Ureter (tissue), 1 donor: Measurements from ENCODE around the gene NT5C3B. TPM values are rescaled to one million over a fixed set of nuclear protein-coding genes. Genes with fewer than 3 reads are reported as not detected.
"Not testable (repeated sequence)": the region's sequence is repeated elsewhere in the genome, so short reads cannot be mapped to it uniquely, and the experiment has no call there.

Experiments
- DNase-seq: peaks from one replicate; pipeline ENCODE4 v3.0.0-alpha.2; 2020; ENCODE audit warnings: low spot score
- total RNA-seq: library from RNA; stranded (reverse); gene quantifications from one replicate; pipeline ENCODE4 v1.2.4, GENCODE V29; 2023
- donor health status: DM: yes; HTN: yes; CAD: no.

The NT5C3B gene
- total RNA-seq, result 36.3 TPM

- peak; percentile 50 for DNase-seq
These were observed at the start of gene NT5C3B for GRCh38 chr17:41835800-41836549. Gene NT5C3B, minus strand, starts transcription at chr17:41836232. Its CDS starts 39 bp downstream, at chr17:41836193.

DNA sequence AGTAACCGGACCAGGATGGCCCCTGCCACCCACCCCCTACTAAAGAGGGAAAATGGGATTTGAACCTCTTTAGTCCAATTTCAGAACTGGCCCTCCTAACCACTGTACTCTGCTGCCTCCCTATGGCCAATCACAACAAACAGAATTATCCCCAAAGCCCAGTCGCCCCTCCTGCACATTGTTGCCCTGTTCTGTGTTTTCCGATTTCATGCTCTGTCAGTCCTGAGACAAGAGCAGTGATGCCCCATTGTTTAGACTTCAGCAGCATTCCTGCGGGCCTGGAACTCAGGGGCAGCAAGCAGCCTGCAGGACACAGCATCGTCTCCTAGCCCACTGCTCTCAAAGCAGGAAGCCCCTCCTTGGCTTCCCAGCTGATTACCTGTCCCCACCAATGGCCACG is 49.7 kb upstream of the NT5C3B start:
- no peak for DNase-seq

DNA sequence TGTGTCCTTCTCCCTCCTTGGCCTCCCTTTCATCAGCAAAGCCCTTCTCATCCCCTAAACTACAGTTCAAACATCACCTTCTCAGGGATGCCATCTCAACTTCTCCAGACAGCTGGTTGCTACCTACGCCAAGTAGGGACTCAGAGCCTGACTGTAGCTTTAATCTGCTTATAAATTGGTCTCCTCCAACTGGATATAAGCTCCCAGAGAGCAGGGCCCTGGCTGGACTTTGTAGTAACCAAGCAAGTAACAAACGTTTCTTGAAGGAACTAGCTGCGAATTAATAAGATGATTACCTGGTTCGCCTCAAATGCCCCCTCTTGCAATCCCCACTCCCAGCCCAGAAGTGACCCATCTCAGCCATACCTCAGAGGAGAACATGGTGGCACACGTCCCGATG is 46.7 kb upstream of the NT5C3B start:
- DNase-seq, result no peak

- no peak for DNase-seq
These were observed 44.1 kb upstream of the NT5C3B start for GRCh38 chr17:41880130-41880529.

- DNase-seq, result not testable (repeated sequence)
These were observed 38.2 kb upstream of the NT5C3B start for GRCh38 chr17:41874293-41874670.

- no peak for DNase-seq
These were observed 37.7 kb upstream of the NT5C3B start for GRCh38 chr17:41873559-41874292.

DNA sequence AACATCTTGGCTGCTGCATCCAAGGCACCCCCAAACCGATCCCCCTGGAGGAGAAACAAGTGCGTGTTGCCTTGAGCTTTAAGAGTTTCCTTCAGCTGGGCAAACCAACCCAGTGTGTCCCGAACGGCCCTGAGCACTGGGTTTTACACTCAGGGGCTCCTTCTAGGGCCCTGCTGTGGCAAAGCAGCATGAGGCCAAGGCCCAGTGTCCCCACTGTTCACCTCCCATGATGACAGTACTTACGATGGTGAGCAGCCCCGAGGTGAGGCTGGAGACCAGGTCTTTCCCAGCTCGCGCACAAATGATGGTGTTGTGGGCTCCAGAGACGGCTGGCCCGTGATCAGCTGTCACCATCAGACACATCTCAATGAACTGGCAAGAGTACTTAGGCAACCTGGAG is 35.8 kb upstream of the NT5C3B start:
- DNase-seq, result no peak

DNA sequence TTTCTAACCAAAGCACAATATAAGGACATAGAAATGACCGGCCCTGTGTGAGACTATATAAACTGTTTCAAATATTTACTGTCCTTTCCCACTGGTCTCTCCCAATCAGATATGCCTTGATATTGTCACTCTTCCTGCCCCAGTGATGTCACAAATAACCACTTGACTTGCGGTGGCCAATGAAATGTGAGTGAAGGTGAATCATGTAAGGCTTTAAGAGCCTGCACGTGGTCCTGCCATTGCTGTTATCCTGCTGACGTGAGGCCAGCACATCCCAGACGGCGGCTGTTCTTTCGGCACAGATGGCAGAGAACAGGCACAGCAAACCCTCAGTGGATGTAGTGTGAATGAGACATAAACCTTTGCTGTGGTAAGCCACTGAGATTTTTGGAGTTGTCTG is 34.6 kb upstream of the NT5C3B start:
- DNase-seq, result no peak

DNA sequence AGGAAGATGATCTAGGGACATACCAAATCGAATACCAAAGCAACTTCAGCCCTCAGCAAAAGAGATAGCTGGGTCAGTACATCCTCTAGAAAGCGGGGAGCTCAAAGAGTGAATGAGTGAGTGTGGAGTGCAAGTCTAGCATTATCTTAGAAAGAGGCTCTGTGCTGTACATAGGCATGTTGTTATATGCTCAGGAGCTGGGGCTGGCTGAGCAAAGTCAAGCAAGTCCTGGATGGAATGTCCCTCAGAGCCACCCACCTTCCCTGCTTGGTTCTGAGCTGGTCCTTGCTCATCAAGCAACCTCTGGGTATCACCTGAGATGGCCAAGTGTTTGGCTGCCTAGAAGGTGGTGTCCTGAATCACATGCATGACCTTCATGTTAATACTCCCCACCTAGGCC is 34.1 kb upstream of the NT5C3B start:
- DNase-seq, result no peak

DNA sequence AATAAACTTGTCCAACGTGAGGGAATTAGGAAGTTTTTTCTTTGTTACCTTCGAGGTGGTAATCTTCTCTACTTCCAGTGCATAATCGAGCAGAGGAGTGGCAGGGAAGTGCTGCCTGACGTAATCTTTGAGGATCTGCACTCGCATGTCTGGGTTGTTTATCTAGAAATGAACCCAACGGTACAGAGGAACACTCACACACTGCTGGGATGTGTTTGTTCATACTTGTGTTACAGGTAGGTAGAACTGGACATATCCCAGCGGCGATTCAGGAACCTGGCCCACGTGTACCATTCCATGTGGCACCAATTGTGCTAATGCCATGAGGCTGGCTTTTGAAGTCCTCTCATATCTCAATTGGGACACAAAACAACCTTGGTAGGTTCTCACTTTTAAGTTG is 33.4 kb upstream of the NT5C3B start:
- no peak for DNase-seq

DNA sequence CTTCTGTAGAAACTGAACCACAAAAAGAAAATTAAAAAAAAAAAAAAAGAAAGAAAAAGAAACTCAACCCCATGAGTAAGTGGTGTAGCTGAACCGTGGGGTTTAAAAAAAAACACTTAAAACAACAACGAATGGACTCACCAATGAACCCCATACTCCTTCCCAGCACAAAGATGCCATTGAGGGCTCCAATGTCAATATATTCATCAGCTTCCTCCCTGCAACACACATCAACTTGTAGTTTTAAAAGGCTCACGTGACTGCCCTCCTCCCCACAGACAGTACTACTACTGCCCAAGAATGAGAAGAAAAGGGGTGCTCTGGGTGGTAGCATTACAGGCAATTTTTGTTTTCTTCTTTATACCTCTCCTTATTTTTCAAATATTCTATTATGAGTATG is 32.5 kb upstream of the NT5C3B start:
- DNase-seq, result no peak

DNA sequence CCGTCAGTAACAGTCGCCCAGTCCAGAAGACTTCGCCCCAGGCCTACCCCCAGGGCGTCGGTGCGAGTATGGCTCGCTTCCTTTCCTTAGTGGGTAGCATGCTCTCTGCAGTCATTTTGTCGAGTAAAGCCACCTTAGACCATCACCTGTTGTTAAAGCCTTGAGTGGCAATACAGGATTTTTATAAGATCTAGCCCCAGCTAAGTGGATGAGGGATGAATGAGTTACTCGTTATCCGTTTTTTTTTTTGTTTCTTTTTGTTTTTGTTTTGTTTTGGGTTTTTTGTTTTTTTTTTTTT is 29.5 kb upstream of the NT5C3B start:
- no peak for DNase-seq

- peak; percentile 89 for DNase-seq
These were observed 29.0 kb upstream of the NT5C3B start, which contains the start of gene KLHL11 for GRCh38 chr17:41864836-41865595. Gene KLHL11, minus strand, starts transcription at chr17:41865423. Its CDS starts 53 bp downstream, at chr17:41865370.

DNA sequence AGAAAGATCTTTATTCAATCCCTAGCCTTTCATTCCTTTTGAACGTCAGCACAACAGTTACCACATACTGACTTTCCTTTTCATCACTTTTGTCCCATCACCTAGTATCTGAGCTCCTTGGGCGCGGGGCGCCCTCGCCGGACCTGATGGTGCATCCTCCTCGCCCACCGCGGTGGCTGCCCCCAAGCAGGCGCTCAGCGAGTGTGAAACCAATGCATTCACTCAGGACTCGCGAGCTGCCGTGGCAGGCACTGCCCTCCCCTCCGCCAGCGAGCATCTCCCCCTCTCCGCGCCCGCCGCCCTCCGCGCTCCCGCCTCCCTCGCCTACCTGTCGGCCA is 28.4 kb upstream of the NT5C3B start:
- no peak for DNase-seq

DNA sequence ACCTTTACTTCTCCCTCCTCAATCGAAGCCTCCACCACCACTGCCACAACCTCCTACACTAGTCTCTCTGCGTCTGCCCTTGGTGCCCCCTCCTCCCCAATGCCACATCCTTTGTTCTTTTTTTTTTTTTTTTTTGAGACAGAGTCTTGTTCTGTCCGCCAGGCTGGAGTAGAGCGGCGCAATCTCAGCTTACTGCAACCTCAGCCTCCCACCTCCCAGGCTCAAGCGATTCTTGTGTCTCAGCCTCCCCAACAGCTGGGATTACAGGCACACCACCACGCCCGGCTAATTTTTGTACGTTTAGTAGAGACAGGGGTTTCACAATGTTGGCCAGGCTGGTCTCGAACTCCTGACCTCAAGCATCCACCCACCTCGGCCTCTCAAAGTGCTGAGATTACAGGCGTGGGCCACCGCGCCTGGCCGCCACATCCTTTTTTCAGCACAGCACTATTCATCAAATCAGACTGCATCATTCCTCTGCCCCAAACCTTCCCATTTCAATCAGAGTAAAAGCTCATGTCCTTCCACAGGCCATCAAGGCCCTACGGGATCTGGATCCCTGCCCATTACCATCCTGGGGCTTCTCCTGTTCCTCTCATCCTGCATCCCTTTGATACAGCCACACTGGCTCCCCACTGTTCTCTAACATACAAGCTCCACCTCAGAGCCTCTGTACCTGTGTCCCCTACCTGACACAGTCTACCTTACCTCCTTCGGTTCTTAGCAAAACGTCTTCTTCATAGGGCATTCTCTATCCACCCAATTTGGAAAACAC is 27.2 kb upstream of the NT5C3B start:
- DNase-seq, result no peak

GRCh38 chr17:41860254-41860931 is 24.4 kb upstream of the NT5C3B start:
- DNase-seq, result no peak

DNA sequence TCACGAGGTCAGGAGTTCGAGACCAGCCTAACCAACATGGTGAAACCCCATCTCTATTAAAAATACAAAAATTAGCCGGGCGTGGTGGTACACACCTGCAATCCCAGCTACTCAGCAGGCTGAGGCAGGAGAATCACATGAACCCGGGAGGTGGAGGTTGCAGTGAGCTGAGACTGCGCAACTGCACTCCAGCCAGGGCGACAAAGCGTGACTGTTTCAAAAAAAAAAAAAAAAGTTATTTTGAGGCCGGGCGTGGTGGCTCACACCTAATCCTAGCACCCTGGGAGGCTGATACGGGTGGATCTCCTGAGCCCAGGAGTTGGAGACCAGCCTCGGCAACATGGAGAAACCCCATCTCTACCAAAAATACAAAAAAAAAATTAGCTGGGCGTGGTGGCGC is 15.3 kb upstream of the NT5C3B start:
- DNase-seq, result not testable (repeated sequence)

GRCh38 chr17:41849251-41849990 is 13.4 kb upstream of the NT5C3B start:
- no peak for DNase-seq

DNA sequence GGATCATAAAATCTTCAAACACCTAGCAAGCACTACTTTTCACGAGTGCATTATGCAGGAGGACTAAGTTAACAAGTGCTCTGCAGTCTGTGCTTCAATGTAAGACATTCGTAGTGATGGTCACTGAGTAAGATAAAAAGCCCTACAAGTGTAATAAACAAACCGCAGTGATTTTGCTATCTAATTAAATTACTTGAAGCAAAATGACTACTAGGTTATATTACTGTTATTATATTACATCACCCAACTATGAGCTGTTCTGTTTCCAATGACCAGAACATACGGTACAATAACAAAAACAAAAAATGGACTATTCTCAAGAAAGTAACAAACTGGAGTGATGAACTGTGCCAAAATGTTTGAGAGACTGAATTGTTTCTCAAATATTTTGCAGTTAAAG is 12.8 kb upstream of the NT5C3B start:
- DNase-seq, result no peak

DNA sequence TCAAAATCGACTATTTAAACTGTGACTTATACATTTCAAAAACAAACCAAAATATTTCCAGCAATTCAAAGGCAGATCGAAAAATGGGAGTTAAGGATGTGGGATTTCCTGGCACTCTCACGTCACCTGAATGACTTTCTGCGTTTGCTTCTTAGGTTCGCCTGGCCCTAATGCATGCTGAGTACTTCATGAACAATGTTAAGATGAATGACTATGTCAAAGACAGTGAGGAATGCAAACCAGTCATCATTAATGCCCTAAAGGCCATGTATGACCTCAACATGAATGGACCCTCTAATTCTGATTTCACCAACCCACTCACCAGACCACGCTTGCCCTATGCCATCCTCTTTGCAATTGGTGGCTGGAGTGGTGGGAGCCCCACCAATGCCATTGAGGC is 8.9 kb upstream of the NT5C3B start:
- no peak for DNase-seq

- DNase-seq, result not testable (repeated sequence)
These were observed 4.7 kb upstream of the NT5C3B start for GRCh38 chr17:41840781-41841180.
